K562 (cell line): ENCODE data around the gene DTNBP1. TPM values are rescaled to one million over a fixed set of nuclear protein-coding genes. Genes with fewer than 3 reads are reported as not detected.

ENCODE experiments used
- ETS2 ChIP-seq: IDR thresholded peaks from 2 replicates; pipeline ENCODE4 v1.6.1; 2016; ENCODE audit warnings: borderline replicate concordance, missing genetic modification characterization, mild to moderate bottlenecking, moderate library complexity, missing compliant biosample characterization; ENCODE audit not compliant: poor library complexity, severe bottlenecking
- GATAD2A ChIP-seq: fragments of 450-650 bp; IDR thresholded peaks from 2 replicates; pipeline ENCODE4 v1.6.1; 2017
- HNRNPL ChIP-seq: fragments of 200-400 bp; formaldehyde crosslinking; IDR thresholded peaks from 2 replicates; pipeline ENCODE4 v1.6.1; 2017; ENCODE audit warnings: low read depth, mild to moderate bottlenecking, low read length
- JUND ChIP-seq, 2 experiments: IDR thresholded peaks; 2 replicates in 1 of 2; 3 replicates in 1 of 2; pipeline ENCODE4 v1.6.1; 2011; ENCODE audit warnings: borderline replicate concordance in 2 of 2, low read depth in 2 of 2, low read length in 2 of 2, improper control_type of control experiment in 1 of 2, missing biosample characterization in 1 of 2, missing genetic modification characterization in 1 of 2, missing genetic modification reagents in 1 of 2
- KDM5B ChIP-seq: fragments of 200-600 bp; sonication (generic); IDR thresholded peaks from 2 replicates; pipeline ENCODE4 v1.6.1; 2012; ENCODE audit warnings: low read depth, mild to moderate bottlenecking, moderate library complexity, low read length, control low read depth, inconsistent platforms; ENCODE audit not compliant: insufficient replicate concordance
- MYBL2 ChIP-seq, 2 experiments: fragments of 450-650 bp in 1 of 2; sonication (generic) in 1 of 2; formaldehyde crosslinking in 1 of 2; IDR thresholded peaks; 2 replicates each; pipeline versions ENCODE4 v1.6.1 to v1.8.1; 2017 to 2022; ENCODE audit warnings: borderline replicate concordance in 1 of 2, inconsistent platforms in 1 of 2, low read depth in 1 of 2, mild to moderate bottlenecking in 1 of 2, missing genetic modification reagents in 1 of 2, moderate library complexity in 1 of 2
- NONO ChIP-seq, 2 experiments: fragments of 200-400 bp in 1 of 2; fragments of 450-650 bp in 1 of 2; formaldehyde crosslinking in 1 of 2; IDR thresholded peaks; 2 replicates each; pipeline ENCODE4 v1.6.1; 2017; ENCODE audit warnings: low read depth in 2 of 2, mild to moderate bottlenecking in 2 of 2, moderate library complexity in 2 of 2, low read length in 1 of 2
- POLR2G ChIP-seq: fragments of 200-400 bp; formaldehyde crosslinking; IDR thresholded peaks from 2 replicates; pipeline ENCODE4 v1.6.1; 2017; ENCODE audit warnings: low read depth, mild to moderate bottlenecking, antibody characterized with exemption, low read length, moderate library complexity
- SAFB ChIP-seq: fragments of 200-400 bp; formaldehyde crosslinking; IDR thresholded peaks from 2 replicates; pipeline ENCODE4 v1.6.1; 2017; ENCODE audit warnings: low read depth, low read length, borderline replicate concordance
- TBL1XR1 ChIP-seq, 2 experiments: IDR thresholded peaks; 2 replicates each; pipeline ENCODE4 v1.6.1; 2012; ENCODE audit warnings: improper control_type of control experiment in 2 of 2, low read length in 2 of 2, mild to moderate bottlenecking in 1 of 2
- TRIM28 ChIP-seq: fragments of 450-650 bp; IDR thresholded peaks from 2 replicates; pipeline ENCODE4 v1.6.1; 2017
- polyA plus RNA-seq, 8 experiments: library from polyadenylated mRNA; depleted of rRNA in 4 of 8; stranded (reverse) in 5 of 8; unstranded in 3 of 8; fragments of >200 nt; fragmentation: Nextera tagmentation in 2 of 8; fragmentation: Illumina TruSeq in 1 of 8; extraction: Ambion mirVana in 2 of 8; extraction: Trizol in 1 of 8; gene quantifications; 2 replicates each; pipeline versions ENCODE4 v1.2.1 to v1.2.3, GENCODE V29; 2011 to 2014; ENCODE audit warnings: inconsistent platforms in 1 of 8, missing spikeins in 1 of 8
- total RNA-seq, 7 experiments: library from RNA; depleted of rRNA in 6 of 7; stranded (reverse); fragments of >200 nt in 6 of 7; fragmentation: Illumina TruSeq in 2 of 7; extraction: Trizol in 2 of 7; gene quantifications; 2 replicates each; pipeline versions ENCODE4 v1.2.1 to v1.2.3, GENCODE V29; 2011 to 2021; ENCODE audit warnings: low replicate concordance in 1 of 7
- TF ChIP-seq, protein P1 (sequence below): fragments of 250-450 bp; sonication (Bioruptor Pico); IDR thresholded peaks from 2 replicates; pipeline ENCODE4 v1.8.0; 2022; ENCODE audit warnings: moderate library complexity, mild to moderate bottlenecking, inconsistent platforms
- TF ChIP-seq, protein P2 (sequence below): fragments of 250-450 bp; sonication (Bioruptor Pico); IDR thresholded peaks from 2 replicates; pipeline ENCODE4 v1.8.0; 2021; ENCODE audit warnings: moderate library complexity, mild to moderate bottlenecking, inconsistent platforms
- TF ChIP-seq, protein P3 (sequence below): fragments of 250-450 bp; sonication (Bioruptor Pico); IDR thresholded peaks from 2 replicates; pipeline ENCODE4 v1.4.0; 2020
- TF ChIP-seq, protein P4 (sequence below): sonication (generic); formaldehyde crosslinking; IDR thresholded peaks from 2 replicates; pipeline ENCODE4 v1.9.0; 2022; ENCODE audit warnings: mild to moderate bottlenecking, missing genetic modification reagents
- TF ChIP-seq, protein P5 (sequence below): IDR thresholded peaks from 3 replicates; pipeline ENCODE4 v1.6.1; 2011; ENCODE audit warnings: borderline replicate concordance, mild to moderate bottlenecking, moderate library complexity; ENCODE audit not compliant: insufficient read length; ENCODE audit errors: extremely low read depth

Gene DTNBP1
- total and polyA plus RNA-seq, 9 of the 15 experiments (the other 6 are each of a cell fraction or from before 2014, with no cell fraction given) = 16.7 to 54.5 (median 21.4) TPM

DNA sequence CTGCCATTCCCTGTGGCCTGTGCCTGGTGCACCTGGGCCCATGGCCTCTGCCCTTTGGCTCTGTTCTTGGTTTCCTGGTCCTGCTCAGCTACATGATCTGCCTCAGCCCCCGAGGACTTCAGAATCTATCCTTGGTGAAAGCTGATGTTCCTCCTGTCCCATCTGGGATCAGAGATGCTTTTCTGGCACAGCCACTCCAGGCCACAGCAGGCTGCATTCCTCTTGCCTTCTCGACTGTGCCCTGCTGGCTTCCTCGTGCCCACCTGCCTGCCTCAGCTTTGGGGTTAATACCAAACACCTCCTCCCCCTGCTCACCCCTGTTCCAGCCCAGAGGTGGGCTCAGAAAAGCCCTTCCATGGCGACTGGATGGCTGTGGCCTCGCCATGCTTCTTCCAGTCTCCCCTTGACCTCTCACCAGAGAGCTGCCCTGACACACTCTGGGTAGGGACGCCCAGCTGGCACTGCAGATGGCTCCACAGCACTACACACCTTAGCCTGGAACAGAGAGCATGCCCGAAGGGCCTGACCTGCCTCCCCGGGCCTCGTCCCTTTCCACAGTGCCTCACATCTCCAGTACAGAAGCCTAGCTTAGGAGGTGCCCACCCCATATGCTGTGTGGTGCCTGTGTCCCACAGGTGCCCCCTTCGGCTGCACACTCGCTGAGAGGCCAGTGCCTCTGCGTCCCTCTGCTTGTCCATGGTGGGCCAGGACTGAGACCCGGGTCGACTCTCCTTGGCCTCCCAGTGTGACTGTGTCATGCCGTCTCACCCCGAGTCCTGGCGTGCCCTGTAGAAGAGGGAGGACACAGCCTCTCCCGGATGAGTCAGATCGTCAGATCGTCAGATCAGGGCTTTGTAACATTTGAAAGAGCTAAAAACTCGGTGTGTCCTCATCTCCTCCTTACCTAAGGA is 148.8 kb downstream of the DTNBP1 start (continued):
- TF ChIP-seq, protein P1, sequence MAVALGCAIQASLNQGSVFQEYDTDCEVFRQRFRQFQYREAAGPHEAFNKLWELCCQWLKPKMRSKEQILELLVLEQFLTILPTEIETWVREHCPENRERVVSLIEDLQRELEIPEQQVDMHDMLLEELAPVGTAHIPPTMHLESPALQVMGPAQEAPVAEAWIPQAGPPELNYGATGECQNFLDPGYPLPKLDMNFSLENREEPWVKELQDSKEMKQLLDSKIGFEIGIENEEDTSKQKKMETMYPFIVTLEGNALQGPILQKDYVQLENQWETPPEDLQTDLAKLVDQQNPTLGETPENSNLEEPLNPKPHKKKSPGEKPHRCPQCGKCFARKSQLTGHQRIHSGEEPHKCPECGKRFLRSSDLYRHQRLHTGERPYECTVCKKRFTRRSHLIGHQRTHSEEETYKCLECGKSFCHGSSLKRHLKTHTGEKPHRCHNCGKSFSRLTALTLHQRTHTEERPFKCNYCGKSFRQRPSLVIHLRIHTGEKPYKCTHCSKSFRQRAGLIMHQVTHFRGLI (CRISPR knock-in tag) = no peak
- TF ChIP-seq ETS2 (no peak), SAFB (no peak), MYBL2 (IDR thresholded peaks at IDR 0.05; ENCODE audit: low read depth) (no peak), MYBL2 (CRISPR knock-in tag; IDR thresholded peaks at IDR 0.05; ENCODE audit: borderline replicate concordance) (no peak), NONO (IDR thresholded peaks at IDR 0.05; ENCODE audit: low read depth in 2 of 2, low read length in 1 of 2) (no peak), KDM5B (no peak), TRIM28 (no peak), TBL1XR1 (IDR thresholded peaks at IDR 0.05; ENCODE audit: low read length in 2 of 2) (no peak), HNRNPL (no peak), POLR2G (peak; percentile 33; the same call in 1 of the 2 replicates), GATAD2A (no peak), JUND (IDR thresholded peaks at IDR 0.05; ENCODE audit: borderline replicate concordance, low read depth, low read length) (0 out of 2 replicates have a peak, but pooled peaks have one; percentile 28), JUND (tag; IDR thresholded peaks at IDR 0.05; ENCODE audit: borderline replicate concordance, low read depth, low read length) (no peak)
- TF ChIP-seq, protein P2, sequence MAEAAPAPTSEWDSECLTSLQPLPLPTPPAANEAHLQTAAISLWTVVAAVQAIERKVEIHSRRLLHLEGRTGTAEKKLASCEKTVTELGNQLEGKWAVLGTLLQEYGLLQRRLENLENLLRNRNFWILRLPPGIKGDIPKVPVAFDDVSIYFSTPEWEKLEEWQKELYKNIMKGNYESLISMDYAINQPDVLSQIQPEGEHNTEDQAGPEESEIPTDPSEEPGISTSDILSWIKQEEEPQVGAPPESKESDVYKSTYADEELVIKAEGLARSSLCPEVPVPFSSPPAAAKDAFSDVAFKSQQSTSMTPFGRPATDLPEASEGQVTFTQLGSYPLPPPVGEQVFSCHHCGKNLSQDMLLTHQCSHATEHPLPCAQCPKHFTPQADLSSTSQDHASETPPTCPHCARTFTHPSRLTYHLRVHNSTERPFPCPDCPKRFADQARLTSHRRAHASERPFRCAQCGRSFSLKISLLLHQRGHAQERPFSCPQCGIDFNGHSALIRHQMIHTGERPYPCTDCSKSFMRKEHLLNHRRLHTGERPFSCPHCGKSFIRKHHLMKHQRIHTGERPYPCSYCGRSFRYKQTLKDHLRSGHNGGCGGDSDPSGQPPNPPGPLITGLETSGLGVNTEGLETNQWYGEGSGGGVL = no peak
- TF ChIP-seq, protein P3, sequence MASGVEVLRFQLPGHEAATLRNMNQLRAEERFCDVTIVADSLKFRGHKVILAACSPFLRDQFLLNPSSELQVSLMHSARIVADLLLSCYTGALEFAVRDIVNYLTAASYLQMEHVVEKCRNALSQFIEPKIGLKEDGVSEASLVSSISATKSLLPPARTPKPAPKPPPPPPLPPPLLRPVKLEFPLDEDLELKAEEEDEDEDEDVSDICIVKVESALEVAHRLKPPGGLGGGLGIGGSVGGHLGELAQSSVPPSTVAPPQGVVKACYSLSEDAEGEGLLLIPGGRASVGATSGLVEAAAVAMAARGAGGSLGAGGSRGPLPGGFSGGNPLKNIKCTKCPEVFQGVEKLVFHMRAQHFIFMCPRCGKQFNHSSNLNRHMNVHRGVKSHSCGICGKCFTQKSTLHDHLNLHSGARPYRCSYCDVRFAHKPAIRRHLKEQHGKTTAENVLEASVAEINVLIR (CRISPR knock-in tag) = no peak
- TF ChIP-seq, protein P4, sequence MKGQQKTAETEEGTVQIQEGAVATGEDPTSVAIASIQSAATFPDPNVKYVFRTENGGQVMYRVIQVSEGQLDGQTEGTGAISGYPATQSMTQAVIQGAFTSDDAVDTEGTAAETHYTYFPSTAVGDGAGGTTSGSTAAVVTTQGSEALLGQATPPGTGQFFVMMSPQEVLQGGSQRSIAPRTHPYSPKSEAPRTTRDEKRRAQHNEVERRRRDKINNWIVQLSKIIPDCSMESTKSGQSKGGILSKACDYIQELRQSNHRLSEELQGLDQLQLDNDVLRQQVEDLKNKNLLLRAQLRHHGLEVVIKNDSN = peak; percentile 33; the same call in 1 of the 2 replicates
- TF ChIP-seq, protein P5, sequence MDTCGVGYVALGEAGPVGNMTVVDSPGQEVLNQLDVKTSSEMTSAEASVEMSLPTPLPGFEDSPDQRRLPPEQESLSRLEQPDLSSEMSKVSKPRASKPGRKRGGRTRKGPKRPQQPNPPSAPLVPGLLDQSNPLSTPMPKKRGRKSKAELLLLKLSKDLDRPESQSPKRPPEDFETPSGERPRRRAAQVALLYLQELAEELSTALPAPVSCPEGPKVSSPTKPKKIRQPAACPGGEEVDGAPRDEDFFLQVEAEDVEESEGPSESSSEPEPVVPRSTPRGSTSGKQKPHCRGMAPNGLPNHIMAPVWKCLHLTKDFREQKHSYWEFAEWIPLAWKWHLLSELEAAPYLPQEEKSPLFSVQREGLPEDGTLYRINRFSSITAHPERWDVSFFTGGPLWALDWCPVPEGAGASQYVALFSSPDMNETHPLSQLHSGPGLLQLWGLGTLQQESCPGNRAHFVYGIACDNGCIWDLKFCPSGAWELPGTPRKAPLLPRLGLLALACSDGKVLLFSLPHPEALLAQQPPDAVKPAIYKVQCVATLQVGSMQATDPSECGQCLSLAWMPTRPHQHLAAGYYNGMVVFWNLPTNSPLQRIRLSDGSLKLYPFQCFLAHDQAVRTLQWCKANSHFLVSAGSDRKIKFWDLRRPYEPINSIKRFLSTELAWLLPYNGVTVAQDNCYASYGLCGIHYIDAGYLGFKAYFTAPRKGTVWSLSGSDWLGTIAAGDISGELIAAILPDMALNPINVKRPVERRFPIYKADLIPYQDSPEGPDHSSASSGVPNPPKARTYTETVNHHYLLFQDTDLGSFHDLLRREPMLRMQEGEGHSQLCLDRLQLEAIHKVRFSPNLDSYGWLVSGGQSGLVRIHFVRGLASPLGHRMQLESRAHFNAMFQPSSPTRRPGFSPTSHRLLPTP = no peak
